Trophoblast cell (in vitro differentiated cells and primary cell): ENCODE measurements around the gene TCF3.
A peak's percentile ranks its signal among the peaks of the same experiment; 100 is the strongest.

ENCODE experiments used
- DNase-seq, 2 donors: peaks; one replicate each; pipeline ENCODE4 v3.0.0-alpha.2; 2016
- H2AFZ ChIP-seq: 2 replicates; pipeline ENCODE4 v1.6.1; 2013; ENCODE audit warnings: low read length, moderate library complexity, mild to moderate bottlenecking; ENCODE audit not compliant: insufficient read depth, poor library complexity
- H2AK5ac ChIP-seq: 2 replicates; pipeline ENCODE4 v1.6.1; 2013; ENCODE audit warnings: mild to moderate bottlenecking, low read length
- H2BK120ac ChIP-seq: 2 replicates; pipeline ENCODE4 v1.6.1; 2013; ENCODE audit warnings: low read length, mild to moderate bottlenecking, moderate library complexity; ENCODE audit not compliant: insufficient read depth, poor library complexity
- H2BK12ac ChIP-seq: 2 replicates; pipeline ENCODE4 v1.6.1; 2013; ENCODE audit warnings: mild to moderate bottlenecking, low read length, moderate library complexity
- H2BK5ac ChIP-seq: 2 replicates; pipeline ENCODE4 v1.6.1; 2013; ENCODE audit warnings: low read length, low read depth, moderate library complexity, mild to moderate bottlenecking; ENCODE audit not compliant: poor library complexity
- H3K14ac ChIP-seq: 2 replicates; pipeline ENCODE4 v1.6.1; 2013; ENCODE audit warnings: mild to moderate bottlenecking, low read length
- H3K18ac ChIP-seq: 2 replicates; pipeline ENCODE4 v1.6.1; 2013; ENCODE audit warnings: mild to moderate bottlenecking, low read length
- H3K23ac ChIP-seq: 2 replicates; pipeline ENCODE4 v1.6.1; 2013; ENCODE audit warnings: low read length
- H3K27ac ChIP-seq: 2 replicates; pipeline ENCODE4 v1.5.1; 2013; ENCODE audit warnings: low read depth, mild to moderate bottlenecking, inconsistent platforms, low read length, moderate library complexity
- H3K27me3 ChIP-seq: 2 replicates; pipeline ENCODE4 v1.6.1; 2013; ENCODE audit warnings: inconsistent platforms, mild to moderate bottlenecking, low read length, moderate library complexity; ENCODE audit not compliant: insufficient read depth
- H3K36me3 ChIP-seq, 2 experiments: 1 replicate in 1 of 2; 2 replicates in 1 of 2; pipeline ENCODE4 v1.6.1; 2013; ENCODE audit warnings: low read length in 2 of 2, mild to moderate bottlenecking in 2 of 2, moderate library complexity in 1 of 2; ENCODE audit not compliant: insufficient read depth in 2 of 2, control insufficient read depth in 1 of 2
- H3K4ac ChIP-seq: 2 replicates; pipeline ENCODE4 v1.6.1; 2013; ENCODE audit warnings: low read depth, mild to moderate bottlenecking, low read length, moderate library complexity
- H3K4me1 ChIP-seq, 2 experiments: 1 replicate in 1 of 2; 2 replicates in 1 of 2; pipeline ENCODE4 v1.6.1; 2013; ENCODE audit warnings: low read length in 2 of 2, mild to moderate bottlenecking in 2 of 2, moderate library complexity in 1 of 2; ENCODE audit not compliant: insufficient read depth in 2 of 2, control insufficient read depth in 1 of 2
- H3K4me2 ChIP-seq: 2 replicates; pipeline ENCODE4 v1.6.1; 2013; ENCODE audit warnings: inconsistent platforms, mild to moderate bottlenecking, low read length, moderate library complexity
- H3K4me3 ChIP-seq: 2 replicates; pipeline ENCODE4 v1.5.1; 2013; ENCODE audit warnings: mild to moderate bottlenecking, low read depth, low read length, inconsistent platforms
- H3K79me1 ChIP-seq: one replicate; pipeline ENCODE4 v1.6.1; 2013; ENCODE audit warnings: low read length
- H3K79me2 ChIP-seq: 2 replicates; pipeline ENCODE4 v1.6.1; 2013; ENCODE audit warnings: low read length, mild to moderate bottlenecking; ENCODE audit not compliant: control insufficient read depth, insufficient read depth, poor library complexity
- H3K9ac ChIP-seq: 2 replicates; pipeline ENCODE4 v1.6.1; 2013; ENCODE audit warnings: mild to moderate bottlenecking, low read length
- H3K9me3 ChIP-seq: 2 replicates; pipeline ENCODE4 v1.6.1; 2013; ENCODE audit warnings: low read depth, mild to moderate bottlenecking, control low read depth, inconsistent platforms, low read length; ENCODE audit not compliant: insufficient read depth
- H4K12ac ChIP-seq: 2 replicates; pipeline ENCODE4 v1.6.1; 2013; ENCODE audit warnings: low read depth, mild to moderate bottlenecking, low read length, moderate library complexity
- H4K8ac ChIP-seq: 2 replicates; pipeline ENCODE4 v1.6.1; 2013; ENCODE audit warnings: low read depth, mild to moderate bottlenecking, low read length, moderate library complexity
- H4K91ac ChIP-seq: one replicate; pipeline ENCODE4 v1.6.1; 2013; ENCODE audit warnings: low read depth, mild to moderate bottlenecking, low read length, moderate library complexity
- WGBS: extraction: QIAGEN DNeasy Blood & Tissue Kit; methylation state at CpG from one replicate; pipeline ENCODE4 v1.1.7; 2013; ENCODE audit warnings: missing lambda C conversion rate; ENCODE audit not compliant: insufficient read length, insufficient coverage; ENCODE audit errors: extremely low coverage; 5-methylcytosine and 5-hydroxymethylcytosine counted together

Gene TCF3

GRCh38 chr19:1632462-1633268 is 19.8 kb downstream of the TCF3 start:
- no CpG with 5 or more reads among the region's 26 CpGs for WGBS
- H2BK120ac ChIP-seq = no peak overlapping the region

GRCh38 chr19:1631557-1632100 is 20.8 kb downstream of the TCF3 start:
- WGBS = no CpG with 5 or more reads among the region's 31 CpGs
- H3K4me1 ChIP-seq = no peaks in the 10 kb centered on the region
- H2BK5ac ChIP-seq = no peak overlapping the region
- peaks cover 72 to 78% of the 10 kb centered on the region in 2 experiments for H3K36me3 ChIP-seq
- no peaks in the 10 kb centered on the region for H3K79me1 ChIP-seq
- no peak overlapping the region for H4K12ac ChIP-seq
- H2AK5ac ChIP-seq = no peak overlapping the region
- H3K18ac ChIP-seq = no peak overlapping the region
- H4K91ac ChIP-seq = no peak overlapping the region
- no peak overlapping the region for H3K4me2 ChIP-seq
- H3K23ac ChIP-seq = no peak overlapping the region
- H3K14ac ChIP-seq = no peak overlapping the region
- no peaks in the 10 kb centered on the region for H3K27me3 ChIP-seq
- no peak overlapping the region for H2BK12ac ChIP-seq
- peaks cover 11% of the 10 kb centered on the region for H3K9me3 ChIP-seq
- no peak overlapping the region for H2BK120ac ChIP-seq
- no peak for DNase-seq
- H4K8ac ChIP-seq = no peak overlapping the region
- no peak overlapping the region for H3K4me3 ChIP-seq
- H3K4ac ChIP-seq = no peak overlapping the region
- H3K27ac ChIP-seq = no peak overlapping the region
- no peaks in the 10 kb centered on the region for H3K79me2 ChIP-seq
- H2AFZ ChIP-seq = no peak overlapping the region
- H3K9ac ChIP-seq = no peak overlapping the region

More at GRCh38 chr19:1632462-1633268, 19.8 kb downstream of the TCF3 start:
- Histone ChIP-seq H4K12ac (no peak overlapping the region), H3K4ac (no peak overlapping the region), H3K9me3 (peaks cover 11% of the 10 kb centered on the region), H3K79me2 (no peaks in the 10 kb centered on the region), H3K4me1 (no peaks in the 10 kb centered on the region), H4K91ac (no peak overlapping the region), H3K36me3 (peaks cover 72 to 78% of the 10 kb centered on the region in 2 experiments), H2AFZ (no peak overlapping the region), H4K8ac (no peak overlapping the region), H3K14ac (no peak overlapping the region), H3K9ac (no peak overlapping the region), H3K18ac (peak overlapping the region; percentile 39), H3K79me1 (no peaks in the 10 kb centered on the region), H2BK5ac (no peak overlapping the region), H3K4me3 (no peak overlapping the region), H3K27ac (no peak overlapping the region), H2BK12ac (no peak overlapping the region), H2AK5ac (no peak overlapping the region), H3K27me3 (no peaks in the 10 kb centered on the region), H3K23ac (no peak overlapping the region), H3K4me2 (no peak overlapping the region)
- DNase-seq = no peak

GRCh38 chr19:1630811-1631210 is 21.6 kb downstream of the TCF3 start:
- H2BK12ac ChIP-seq = no peak overlapping the region
- no peak overlapping the region for H3K14ac ChIP-seq
- whole genome bisulfite sequencing = no CpG with 5 or more reads among the region's 17 CpGs
- no peak overlapping the region for H2AK5ac ChIP-seq
- no peaks in the 10 kb centered on the region for H3K79me1 ChIP-seq
- no peak for DNase-seq
- H3K79me2 ChIP-seq = no peaks in the 10 kb centered on the region
- no peaks in the 10 kb centered on the region for H3K27me3 ChIP-seq
- H3K23ac ChIP-seq = no peak overlapping the region
- no peak overlapping the region for H2BK5ac ChIP-seq
- H3K9ac ChIP-seq = no peak overlapping the region
- no peak overlapping the region for H4K8ac ChIP-seq
- H4K91ac ChIP-seq = no peak overlapping the region
- H3K4me2 ChIP-seq = no peak overlapping the region
- peaks cover 73 to 77% of the 10 kb centered on the region in 2 experiments for H3K36me3 ChIP-seq
- no peak overlapping the region for H2AFZ ChIP-seq
- no peak overlapping the region for H3K4ac ChIP-seq
- H3K4me3 ChIP-seq = no peak overlapping the region
- H3K18ac ChIP-seq = peak overlapping the region; percentile 22
- no peak overlapping the region for H3K27ac ChIP-seq
- no peak overlapping the region for H2BK120ac ChIP-seq
- H3K4me1 ChIP-seq = no peaks in the 10 kb centered on the region
- H4K12ac ChIP-seq = no peak overlapping the region
- peaks cover 11% of the 10 kb centered on the region for H3K9me3 ChIP-seq

DNA sequence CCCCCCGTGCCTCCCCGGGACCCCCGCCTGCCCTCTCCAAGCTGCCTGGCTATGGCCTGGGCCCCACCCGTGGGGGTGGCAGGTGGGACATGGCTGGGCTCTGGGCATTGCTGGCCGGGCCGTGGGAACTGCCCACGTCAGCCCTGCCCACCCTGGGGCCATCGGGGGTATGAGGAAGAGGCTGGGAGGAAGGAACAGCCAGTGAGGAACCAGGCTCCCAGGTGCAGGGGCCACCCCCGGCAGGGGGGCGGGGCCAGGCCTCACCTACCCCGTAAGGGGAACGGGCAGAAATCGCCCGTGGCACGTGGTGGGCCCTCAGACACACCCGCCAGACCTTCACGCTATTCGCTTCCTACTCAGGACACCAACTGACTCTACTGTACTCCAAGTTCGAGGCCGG is 22.4 kb downstream of the TCF3 start:
- WGBS = no CpG with 5 or more reads among the region's 20 CpGs
- H3K9ac ChIP-seq = no peak overlapping the region

More for the DNA sequence above, 22.4 kb downstream of the TCF3 start:
- Histone ChIP-seq H4K91ac (no peak overlapping the region), H2AK5ac (no peak overlapping the region), H3K27me3 (no peaks in the 10 kb centered on the region), H3K4ac (no peak overlapping the region), H4K12ac (peak overlapping the region; percentile 3), H3K79me2 (no peaks in the 10 kb centered on the region), H2AFZ (no peak overlapping the region), H3K79me1 (no peaks in the 10 kb centered on the region), H4K8ac (no peak overlapping the region), H2BK5ac (no peak overlapping the region), H3K14ac (no peak overlapping the region), H3K36me3 (peaks cover 75 to 77% of the 10 kb centered on the region in 2 experiments), H2BK120ac (no peak overlapping the region), H3K4me1 (no peaks in the 10 kb centered on the region), H3K23ac (no peak overlapping the region), H3K18ac (no peak overlapping the region), H3K9me3 (peaks cover 7% of the 10 kb centered on the region), H2BK12ac (no peak overlapping the region), H3K4me3 (no peak overlapping the region), H3K4me2 (no peak overlapping the region), H3K27ac (no peak overlapping the region)
- no peak for DNase-seq
